Left ventricle myocardium superior (tissue), 1 donor: ENCODE data around the gene EFHD2. TPM values are rescaled to one million over a fixed set of nuclear protein-coding genes. Genes with fewer than 3 reads are reported as not detected.

Experiments
- ATAC-seq: fragments of 200-7000 bp; cut with Tn5 transposase; one replicate; pipeline ENCODE4 v1.9.1; 2020; ENCODE audit warnings: mild to moderate bottlenecking, moderate library complexity
- DNase-seq: peaks from one replicate; pipeline ENCODE4 v3.0.0-alpha.2; 2020
- intact Hi-C: fragments of 100-400 bp; cut with micrococcal nuclease; formaldehyde crosslinking; loops from one replicate; pipeline ENCODE4 v1.11.0; 2022
- total RNA-seq: library from RNA; stranded (reverse); fragmentation: NEBNext Ultra II Directional; extraction: Animal tissue kit (Norgen Biotek cat#: 25700); gene quantifications from one replicate; pipeline ENCODE4 v1.2.1, GENCODE V29; 2021
- donor health status: DM: no; HTN: yes; CAD: no; lungs with severe emphysema.

The EFHD2 gene
- total RNA-seq, 1 donor from 2014 or later = 12.6 TPM

DNA sequence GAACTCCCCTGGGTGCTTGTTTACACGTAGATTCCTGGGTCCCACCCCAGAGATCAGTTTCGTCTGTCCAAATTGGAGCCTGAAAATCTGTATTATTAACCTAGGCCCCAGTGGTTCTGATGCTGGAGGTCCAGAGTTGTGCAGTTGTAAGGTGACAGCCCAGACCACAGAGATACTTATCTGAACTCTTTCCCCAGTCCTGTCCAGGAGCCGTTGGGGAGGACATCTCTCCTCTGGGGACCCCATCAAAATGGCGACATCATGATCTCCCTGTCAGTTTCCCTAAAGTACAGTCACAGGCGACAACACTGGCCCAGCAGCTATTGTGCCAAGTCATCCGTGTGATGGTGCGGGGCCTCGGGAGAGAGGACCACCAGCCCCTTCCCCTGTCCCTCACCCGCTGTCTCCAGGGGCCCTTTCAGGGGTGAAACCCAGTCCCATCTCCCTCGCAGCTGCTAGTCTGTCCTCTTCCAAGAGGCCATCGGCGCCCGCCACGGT lies 749 bp upstream of the EFHD2 start:
- ATAC-seq = no peak
- DNase-seq = no peak
- intact Hi-C loops = no loop called here

DNA sequence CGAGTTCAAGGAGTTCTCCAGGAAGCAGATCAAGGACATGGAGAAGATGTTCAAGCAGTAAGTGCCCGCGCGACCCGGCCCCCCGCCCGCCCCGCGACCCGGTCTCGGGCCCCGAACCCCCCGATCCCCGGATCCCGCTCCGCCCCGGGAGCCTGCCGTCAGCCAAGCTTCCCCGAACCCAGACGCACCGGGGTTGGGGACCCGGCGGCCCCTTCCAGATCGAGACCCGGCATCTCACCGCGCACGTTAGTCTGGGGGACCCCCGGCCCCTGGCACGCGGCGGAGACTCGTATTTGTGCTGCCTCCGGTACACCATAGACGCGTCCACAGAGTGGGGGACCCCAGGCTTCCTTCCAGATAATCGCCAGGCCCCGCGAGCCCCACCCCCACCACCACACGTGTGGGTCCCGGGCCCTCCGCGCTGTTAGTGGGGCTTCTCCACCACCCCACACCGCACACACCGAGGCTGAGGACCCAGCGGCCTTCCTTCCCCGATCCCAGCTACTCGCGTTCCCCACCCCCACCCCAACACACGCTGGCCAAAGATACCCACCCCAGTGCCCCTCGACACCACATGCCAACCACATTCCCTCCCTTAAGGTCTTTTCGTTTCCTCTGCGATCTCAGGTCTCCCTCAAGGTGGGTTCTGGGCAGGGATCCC lies 665 bp downstream of the EFHD2 start:
- intact Hi-C loops = no loop called here
- DNase-seq = no peak
- ATAC-seq = no peak

DNA sequence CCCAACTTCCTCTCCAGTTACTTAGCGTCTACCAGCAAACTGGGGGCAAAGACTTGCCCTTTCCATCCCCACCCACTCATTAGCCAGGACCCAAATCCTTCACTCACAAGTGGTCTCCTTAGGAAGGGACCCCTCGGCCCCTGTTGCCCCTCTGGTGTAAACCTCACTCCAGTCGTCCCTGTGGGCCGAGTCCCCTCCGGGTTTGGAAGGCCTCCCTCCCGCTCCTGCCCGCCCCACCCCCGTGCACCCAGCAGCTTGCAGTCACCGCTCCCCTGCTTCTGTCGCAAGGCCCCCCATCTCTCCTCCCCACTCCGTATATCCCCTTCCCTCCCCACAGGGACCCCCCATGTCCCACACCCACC lies 1.2 kb downstream of the EFHD2 start:
- DNase-seq (no peak), ATAC-seq (no peak)
- intact Hi-C loops = no loop called here

DNA sequence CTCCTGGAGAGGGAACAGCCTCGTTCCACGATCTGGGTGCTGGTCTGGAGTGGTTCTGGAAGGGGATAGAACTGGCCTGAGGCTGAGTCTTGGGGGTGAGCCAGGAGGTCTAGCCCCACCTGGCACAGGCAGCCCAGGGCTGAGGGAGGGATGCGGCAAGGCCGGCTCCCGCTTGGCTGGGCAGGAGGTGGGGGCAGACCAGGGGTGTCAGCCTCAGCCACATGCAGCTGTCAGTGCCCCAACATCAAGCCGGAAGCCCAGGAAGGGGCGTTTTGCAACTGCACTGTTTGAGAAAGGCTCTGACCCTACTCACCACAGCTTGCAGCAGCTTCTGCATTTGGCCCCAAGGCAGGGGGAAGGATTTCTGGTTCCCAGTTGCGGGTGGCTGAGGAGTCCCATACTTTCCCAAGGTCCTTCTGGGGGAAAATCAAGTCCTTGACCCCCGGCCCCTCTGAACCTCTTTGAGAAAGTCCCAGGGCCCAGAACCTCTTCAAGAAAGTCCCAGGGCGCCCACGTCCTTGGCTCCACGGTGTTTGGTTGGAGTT lies 2.0 kb downstream of the EFHD2 start:
- intact Hi-C loops = no loop called here
- peak; percentile 69 for DNase-seq
- ATAC-seq = peak; percentile 10

DNA sequence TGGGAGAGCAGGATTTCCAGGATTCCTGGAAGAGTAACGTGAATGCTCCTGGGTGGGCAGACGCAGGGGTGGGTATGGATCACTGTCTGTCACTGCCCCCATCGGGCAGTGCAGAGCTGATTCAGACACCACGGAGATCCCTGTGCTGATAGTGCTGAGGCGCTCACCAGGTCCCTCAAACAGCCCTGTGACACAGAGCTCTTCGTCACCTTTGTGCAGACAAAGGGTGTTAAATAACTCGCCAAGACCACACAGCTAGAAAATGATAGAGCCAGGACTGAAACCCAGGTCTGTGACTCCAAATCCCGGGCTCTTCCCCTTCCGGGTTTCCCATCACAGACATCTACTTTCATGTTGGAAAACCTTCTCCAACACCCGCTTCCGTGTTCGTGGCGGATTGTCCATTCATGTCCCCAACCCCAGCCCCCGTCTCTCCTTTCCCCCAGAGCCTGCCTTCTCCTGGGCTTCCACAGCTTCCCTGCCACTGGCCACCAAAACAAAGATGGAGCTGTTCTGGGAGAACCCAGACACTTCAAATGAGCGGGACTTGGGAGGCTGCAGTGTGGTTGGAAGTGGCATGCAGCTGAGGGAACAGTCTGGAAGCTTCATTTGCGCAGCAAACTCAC lies 2.6 kb downstream of the EFHD2 start:
- intact Hi-C loops = no loop called here
- DNase-seq (no peak), ATAC-seq (no peak)

DNA sequence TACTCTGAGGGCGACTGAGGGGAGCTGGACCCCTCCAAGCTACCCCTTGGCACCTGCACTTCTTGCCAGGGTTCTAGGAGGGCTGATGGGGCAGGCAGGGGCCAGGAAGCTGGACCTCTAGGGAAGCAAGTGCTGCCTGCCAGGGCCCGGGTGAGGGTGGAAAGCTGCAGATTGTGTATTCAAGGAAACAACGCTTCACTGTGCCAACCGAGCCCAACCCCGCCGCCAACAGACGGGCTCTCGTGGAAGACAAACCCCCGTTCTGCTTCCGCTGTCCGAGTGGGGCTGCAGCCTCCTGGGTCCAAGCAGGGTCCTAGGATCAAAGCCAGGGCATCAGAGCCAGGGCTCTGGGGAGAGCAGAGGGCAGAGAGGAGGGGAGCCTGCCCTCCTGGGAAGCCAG lies 3.2 kb downstream of the EFHD2 start:
- intact Hi-C loops = no loop called here
- DNase-seq = no peak
- no peak for ATAC-seq

DNA sequence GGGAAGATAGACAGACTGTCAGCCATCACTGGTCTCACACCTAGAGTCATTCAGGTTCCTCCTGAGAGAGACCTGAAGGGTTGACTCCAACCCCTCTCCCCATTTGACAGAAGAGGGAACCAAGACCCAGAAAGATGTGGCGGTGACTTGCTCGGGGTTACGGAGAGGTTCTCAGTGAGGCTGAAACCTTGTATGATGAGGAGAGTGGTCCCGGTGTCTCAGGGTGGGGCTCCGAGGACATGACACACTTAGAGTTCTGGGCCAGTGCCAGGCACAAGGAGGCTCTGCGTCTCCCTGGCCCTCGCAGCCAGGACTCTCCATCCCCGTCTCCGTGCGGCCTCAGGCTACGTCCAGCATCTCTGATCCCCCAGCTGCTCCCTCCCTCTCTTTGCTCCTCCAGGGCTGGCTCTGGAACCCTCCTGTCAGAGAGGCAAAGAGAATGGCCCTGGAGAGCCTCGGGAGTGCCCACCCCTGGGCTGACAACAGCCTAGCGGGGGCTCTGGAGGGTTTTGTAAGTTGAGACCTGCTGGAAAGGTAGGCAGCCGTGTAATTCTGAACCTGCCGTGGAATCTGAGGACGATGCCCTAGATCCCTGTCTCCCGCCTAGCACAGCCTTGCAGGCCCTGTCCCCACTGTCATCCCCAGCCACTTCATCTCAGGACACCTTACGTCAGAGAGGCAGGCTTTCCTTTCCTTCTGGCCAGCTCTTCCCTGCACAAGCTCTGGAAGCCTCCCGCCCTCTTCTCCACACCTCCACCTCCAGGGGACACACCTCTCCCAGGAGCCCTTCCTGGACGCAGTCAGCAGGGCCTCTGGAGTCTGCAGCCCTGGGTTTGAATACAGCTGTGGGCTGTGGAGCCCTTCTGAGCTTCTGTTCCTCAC lies 4.1 kb downstream of the EFHD2 start:
- intact Hi-C loops = no loop called here
- peak; percentile 9 for ATAC-seq

DNA sequence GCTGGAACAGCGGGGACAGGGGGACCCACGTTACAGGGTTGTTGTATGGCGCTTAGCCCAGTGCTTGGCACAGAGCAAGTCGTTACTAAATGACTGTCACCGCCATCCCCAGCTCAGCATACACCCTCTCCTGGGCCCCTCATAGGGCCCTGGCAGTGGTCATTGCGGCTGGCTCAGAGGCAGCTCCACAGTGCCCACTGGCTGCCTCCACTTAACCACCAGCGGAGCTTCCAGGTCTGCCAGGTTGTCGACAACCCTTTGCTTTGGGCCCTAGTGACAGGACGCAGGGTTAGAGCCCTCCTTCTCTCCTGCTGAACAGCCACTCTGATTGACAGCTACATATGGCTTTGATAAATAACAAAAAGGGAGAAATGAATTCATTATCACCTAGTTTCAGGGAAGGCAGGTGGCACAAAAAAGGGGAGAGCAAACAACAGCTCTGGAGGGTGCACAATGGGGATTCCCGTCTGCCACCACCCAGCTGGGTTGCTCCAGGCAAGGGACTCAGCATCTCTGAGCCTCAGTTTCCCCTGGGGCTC lies 4.8 kb downstream of the EFHD2 start:
- intact Hi-C loops = no loop called here
- DNase-seq (peak; percentile 44), ATAC-seq (peak; percentile 30)

More for the DNA sequence above, 4.1 kb downstream of the EFHD2 start:
- no peak for DNase-seq

DNA sequence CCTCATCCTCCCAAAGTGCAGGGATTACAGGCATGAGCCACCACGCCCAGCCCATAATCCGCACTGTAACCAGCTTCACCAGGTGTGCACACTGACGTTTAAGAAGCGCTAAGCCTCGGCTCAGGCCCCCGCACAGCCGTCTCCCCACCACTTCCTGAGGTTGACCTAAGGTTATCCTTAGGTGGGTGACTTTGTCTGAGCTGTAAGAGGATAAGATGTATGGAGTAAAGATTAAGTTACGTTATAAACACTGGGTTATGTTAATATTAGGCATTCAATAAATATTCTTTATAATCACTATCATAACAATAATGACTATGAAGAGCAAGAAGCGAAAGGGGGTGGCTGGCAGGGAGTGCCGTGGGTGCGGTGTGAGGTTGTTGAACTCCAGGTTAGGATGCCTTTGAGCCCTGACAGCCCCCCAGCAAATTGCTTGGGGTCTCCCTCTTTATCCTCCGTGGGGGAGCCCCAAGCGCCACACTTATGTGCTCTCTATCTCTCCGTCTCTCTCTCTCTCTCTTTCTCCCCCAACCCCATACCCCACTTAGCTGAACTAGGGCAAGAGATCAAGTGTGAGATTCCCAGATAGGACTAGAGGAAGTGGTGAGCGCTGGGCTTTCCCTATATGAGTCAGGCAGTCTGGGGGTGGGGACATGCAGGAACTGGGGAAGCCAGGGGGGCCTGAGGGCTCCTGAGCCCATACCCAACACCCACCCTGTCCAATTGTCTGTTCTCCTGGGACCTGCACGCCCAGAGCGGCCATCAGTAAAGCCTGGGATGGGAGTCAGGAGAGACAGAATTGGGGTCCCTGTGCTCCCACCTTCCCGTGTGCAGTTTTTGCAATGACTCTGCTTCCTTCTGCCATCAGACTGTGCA lies 7.6 kb downstream of the EFHD2 start:
- peak; percentile 48 for DNase-seq
- ATAC-seq = peak; percentile 15
- intact Hi-C loops = no loop called here

DNA sequence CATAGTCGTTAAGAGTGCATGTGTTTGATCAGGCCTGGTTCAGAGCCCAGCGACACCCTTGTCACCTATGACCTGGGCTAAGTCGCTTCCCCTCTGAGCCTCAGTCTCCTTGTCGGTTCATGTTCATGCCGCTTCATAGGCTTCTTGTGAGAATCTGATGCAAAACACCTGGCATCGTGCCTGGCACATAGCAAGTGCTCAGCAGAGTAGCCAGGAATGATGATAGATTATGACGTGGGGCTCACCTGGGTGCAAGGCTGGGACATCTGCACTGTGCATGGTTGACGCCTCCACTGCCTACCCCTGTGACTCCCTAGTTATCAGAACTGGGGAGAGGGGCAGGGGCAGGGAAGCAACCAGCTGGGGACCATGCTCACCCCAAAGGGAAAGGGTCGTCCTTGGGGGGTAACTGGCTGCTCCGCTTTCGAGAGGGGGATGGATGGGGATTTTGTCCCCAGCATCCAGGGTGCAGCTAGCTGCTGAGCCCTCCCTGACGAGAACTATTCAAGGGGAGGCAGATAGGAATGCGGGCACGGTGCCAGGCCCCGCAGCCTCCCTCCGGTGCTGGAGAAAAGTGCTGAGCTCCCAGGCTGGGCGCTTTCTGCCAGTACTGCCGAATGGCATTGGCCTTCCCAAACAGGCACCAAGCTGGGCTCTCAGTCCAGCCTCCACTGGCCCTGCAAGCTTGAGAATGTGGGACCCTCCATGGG lies 9.3 kb downstream of the EFHD2 start:
- ATAC-seq = no peak
- intact Hi-C loops = no loop called here
- peak; percentile 46 for DNase-seq

DNA sequence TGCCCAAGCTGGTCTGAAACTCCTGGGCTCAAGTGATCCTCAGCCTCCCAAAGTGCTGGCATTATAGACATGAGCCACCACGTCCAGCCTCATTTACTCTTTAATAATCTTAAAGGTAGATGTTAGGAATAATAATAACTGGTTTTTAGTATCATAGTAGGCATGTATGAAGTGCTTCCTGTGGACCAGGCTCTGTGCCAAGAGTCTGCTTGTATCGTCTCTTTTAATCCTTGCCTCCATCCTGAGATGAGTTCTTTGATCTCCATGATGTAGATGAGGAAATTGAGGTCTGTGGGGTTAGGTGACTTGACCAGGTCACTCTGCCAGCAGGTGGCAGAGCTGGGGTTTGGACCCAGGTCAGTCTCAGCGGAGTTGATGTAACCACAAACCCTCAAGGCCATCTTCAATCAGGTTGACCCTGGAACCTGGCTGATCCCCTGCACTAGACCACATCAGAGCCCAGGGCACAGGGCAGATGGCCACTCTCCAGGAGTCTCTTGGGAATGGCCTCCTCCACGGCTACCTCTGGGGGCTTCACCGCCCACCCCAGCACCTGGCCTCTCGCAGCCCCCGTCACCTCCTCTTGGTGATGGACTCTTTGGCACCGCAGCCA lies 11.3 kb downstream of the EFHD2 start:
- DNase-seq = no peak
- no peak for ATAC-seq
- intact Hi-C loops = no loop called here

DNA sequence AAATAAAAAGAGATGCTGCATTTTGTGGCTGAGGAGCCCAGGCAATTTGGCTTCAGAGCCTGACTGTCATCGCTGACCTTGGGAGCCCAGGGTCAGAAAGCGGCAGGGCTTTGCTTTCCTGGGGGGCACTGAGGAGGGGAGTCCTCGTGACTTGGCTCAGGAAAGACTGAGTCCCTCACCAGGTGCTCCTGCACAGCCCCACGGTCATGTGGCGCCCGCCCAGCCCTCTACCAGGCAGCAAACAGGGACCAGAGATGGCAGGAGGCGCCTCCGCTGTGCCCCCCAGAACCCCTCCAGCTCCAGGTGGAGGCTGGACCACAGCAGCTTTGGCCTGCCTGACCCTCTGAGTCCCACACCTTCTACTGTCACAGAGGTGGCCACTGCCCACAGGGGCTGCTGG lies 13.2 kb downstream of the EFHD2 start:
- no peak for DNase-seq
- ATAC-seq = no peak
- intact Hi-C loops = no loop called here

DNA sequence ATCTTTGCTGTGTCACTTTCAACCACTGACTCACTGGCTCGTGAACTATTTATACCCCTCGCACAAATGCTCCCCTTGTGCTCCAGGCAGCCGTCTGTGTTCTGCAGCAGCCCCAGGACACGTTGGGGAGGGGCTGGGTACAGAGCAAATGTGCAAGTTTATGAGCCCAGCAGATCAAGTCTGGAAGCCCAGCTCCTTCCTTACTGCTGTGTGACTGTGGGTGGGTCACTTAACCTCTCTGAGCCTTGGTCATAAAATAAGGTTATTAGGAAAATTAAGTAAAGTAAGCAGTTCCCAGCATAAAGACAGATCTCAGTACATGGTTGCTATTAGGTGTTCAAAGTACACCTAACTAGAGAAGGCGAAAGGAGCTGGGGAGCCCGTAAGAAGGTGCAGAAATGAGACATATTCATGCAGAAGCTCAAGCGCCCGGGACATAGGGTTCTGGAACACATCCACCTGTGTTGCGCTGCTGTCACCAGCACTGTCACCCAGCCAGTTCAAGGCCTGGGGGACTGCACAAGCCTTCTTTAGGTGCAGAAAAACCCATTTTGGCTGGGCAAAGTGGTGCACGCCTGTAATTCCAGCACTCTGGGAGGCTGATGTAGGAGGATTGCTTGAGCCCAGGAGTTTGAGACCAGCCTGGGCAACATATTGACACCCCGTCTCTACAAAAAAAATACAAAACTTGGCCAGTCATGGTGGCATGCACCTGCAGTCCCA lies 13.8 kb downstream of the EFHD2 start:
- DNase-seq (no peak), ATAC-seq (peak; percentile 22)
- intact Hi-C loops = no loop called here

DNA sequence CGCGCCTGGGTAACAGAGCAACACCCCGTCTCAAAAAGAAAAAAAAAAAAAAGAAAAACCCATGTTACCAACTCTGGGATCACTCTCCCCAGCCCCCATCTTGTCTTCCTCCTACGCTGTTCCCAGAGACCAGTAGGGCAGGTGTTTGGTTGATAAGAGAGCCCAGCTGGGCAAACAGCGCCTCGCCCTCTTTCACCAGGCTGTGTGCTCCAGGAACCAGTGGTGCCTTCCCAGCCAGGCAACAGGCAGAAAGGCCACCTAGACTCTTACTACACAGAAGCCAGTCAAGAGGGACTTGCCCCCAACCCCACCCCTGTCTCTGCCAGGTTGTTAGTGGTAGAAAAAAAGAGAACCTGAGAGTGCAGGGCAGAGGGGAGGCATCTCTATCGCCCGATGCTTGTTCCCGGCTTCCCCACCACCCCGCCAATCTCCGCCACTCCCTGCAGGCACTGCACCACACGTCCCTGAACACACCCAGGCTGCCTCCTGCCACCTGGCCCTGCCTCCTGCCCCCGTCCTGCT lies 14.5 kb downstream of the EFHD2 start:
- DNase-seq = no peak
- intact Hi-C loops = no loop called here
- peak; percentile 54 for ATAC-seq

DNA sequence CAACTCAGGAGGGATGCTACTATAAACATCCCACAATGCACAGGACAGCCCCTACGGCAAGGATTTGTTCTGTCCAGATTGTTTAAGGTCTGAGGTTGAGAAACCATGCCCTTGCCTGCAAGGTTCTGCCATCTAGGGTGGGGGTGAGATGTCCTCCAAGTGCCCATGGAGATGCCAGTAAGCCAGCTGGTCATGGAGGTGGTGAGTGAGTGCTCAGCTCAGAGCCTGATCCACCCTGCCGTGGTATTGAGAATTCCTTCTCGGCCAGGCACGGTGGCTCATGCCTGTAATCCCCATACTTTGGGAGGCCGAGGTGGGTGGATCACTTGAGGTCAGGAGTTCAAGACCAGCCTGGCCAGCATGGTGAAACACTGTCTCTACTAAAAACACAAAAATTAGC lies 15.3 kb downstream of the EFHD2 start:
- DNase-seq (no peak), ATAC-seq (no peak)
- intact Hi-C loops = no loop called here

DNA sequence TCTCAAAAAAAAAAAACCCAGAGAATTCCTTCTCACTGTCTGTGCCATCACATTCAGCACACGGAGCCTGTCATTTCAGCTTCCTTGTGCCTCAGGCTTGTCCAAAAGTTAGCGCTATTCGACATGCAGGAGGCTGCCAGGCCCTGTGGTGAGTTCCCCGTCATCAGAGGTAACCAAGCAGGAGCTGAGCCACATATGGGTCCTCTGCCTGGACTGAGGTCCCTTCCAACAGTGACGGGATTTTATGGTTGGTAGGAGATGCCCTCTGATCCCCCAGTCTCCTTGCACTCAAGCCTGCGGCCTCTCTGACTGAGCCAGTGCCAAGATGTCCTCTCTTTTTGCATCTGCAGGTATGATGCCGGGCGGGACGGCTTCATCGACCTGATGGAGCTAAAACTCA lies 15.8 kb downstream of the EFHD2 start:
- intact Hi-C loops = no loop called here
- ATAC-seq (no peak), DNase-seq (no peak)

DNA sequence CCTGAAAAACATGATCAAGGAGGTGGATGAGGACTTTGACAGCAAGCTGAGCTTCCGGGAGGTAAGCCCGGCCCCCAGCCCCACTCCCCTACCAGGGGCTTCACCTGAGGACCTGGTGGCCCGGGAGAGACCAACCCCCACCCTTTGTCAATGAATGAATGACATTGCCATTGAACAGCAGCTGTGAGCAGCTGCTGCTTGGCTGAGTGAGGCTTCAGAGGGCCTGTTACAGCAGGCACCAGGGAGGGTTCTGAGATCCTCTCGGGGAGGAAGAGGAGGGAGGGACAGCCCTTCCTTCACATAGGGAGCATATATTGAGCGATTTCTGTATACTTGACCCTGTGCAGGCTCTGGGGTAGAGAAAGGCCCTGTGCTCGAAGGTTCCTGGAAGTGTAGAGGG lies 16.3 kb downstream of the EFHD2 start:
- ATAC-seq = no peak
- intact Hi-C loops = no loop called here

More for the DNA sequence above, 16.3 kb downstream of the EFHD2 start:
- DNase-seq = no peak
